Caco-2 (cell line): ENCODE results near the gene GPR162. TPM values are rescaled to one million over a fixed set of nuclear protein-coding genes. Genes with fewer than 3 reads are reported as not detected.
A peak's percentile ranks its signal among the peaks of the same experiment; 100 is the strongest.

ENCODE experiments used
- BruUV-seq: library from RNA; stranded (reverse); fragments of 400-500 nt; replicated peaks from 2 replicates; lab custom pipeline; 2021; lab: Mats Ljungman, UMichigan
- CTCF ChIA-PET: fragments of 300-600 bp; sonication (Branson Sonifier 250); formaldehyde crosslinking; loops from one replicate; lab custom pipeline; 2022; ENCODE audit warnings: antibody characterized with exemption; lab: Charles Lee
- POLR2A ChIA-PET: fragments of 300-600 bp; sonication (Branson Sonifier 250); formaldehyde crosslinking; loops from one replicate; lab custom pipeline; 2022; ENCODE audit warnings: antibody characterized with exemption; lab: Charles Lee
- DNase-seq, 2 experiments: peaks; one replicate each; pipeline versions ENCODE4 v3.0.0 to v3.0.0-alpha.2; 2020 to 2022
- H3K27me3 ChIP-seq: replicated peaks from 2 replicates; pipeline ENCODE4 v1.6.0; 2011; ENCODE audit warnings: low read length; ENCODE audit not compliant: control insufficient read depth, insufficient read depth
- H3K36me3 ChIP-seq: 2 replicates; pipeline ENCODE4 v1.5.1; 2011; ENCODE audit warnings: low read length; ENCODE audit not compliant: control insufficient read depth, insufficient read depth
- H3K4me1 ChIP-seq: fragments of 250-450 bp; sonication (Bioruptor Pico); 2 replicates; pipeline ENCODE4 v1.5.1; 2020; ENCODE audit warnings: mild to moderate bottlenecking
- H3K4me3 ChIP-seq: 2 replicates; pipeline ENCODE4 v1.5.1; 2011; ENCODE audit warnings: low read depth, mild to moderate bottlenecking, control low read depth, low read length
- H3K9me3 ChIP-seq: fragments of 250-450 bp; sonication (Bioruptor Pico); 2 replicates; pipeline ENCODE4 v1.5.1; 2020; ENCODE audit warnings: mild to moderate bottlenecking, moderate library complexity
- H3K27ac Mint-ChIP-seq: one replicate; pipeline ENCODE4 v1.8.0; 2022; ENCODE audit warnings: mixed read lengths; ENCODE audit not compliant: unreplicated experiment
- H3K27me3 Mint-ChIP-seq: one replicate; pipeline ENCODE4 v1.8.0; 2022; ENCODE audit warnings: mixed read lengths; ENCODE audit not compliant: insufficient read depth, unreplicated experiment
- H3K36me3 Mint-ChIP-seq: one replicate; pipeline ENCODE4 v1.8.0; 2022; ENCODE audit warnings: mild to moderate bottlenecking, mixed read lengths; ENCODE audit not compliant: insufficient read depth, unreplicated experiment
- H3K4me1 Mint-ChIP-seq: one replicate; pipeline ENCODE4 v1.8.0; 2022; ENCODE audit warnings: low read depth, mixed read lengths; ENCODE audit not compliant: unreplicated experiment
- H3K4me3 Mint-ChIP-seq: one replicate; pipeline ENCODE4 v1.8.0; 2022; ENCODE audit warnings: mild to moderate bottlenecking, moderate library complexity, mixed read lengths; ENCODE audit not compliant: unreplicated experiment
- H3K9me3 Mint-ChIP-seq: one replicate; pipeline ENCODE4 v1.8.0; 2022; ENCODE audit warnings: mixed read lengths; ENCODE audit not compliant: unreplicated experiment
- intact Hi-C: fragments of 100-400 bp; cut with micrococcal nuclease; formaldehyde crosslinking; loops from one replicate; pipeline ENCODE4 v1.10.0; 2022; ENCODE audit not compliant: unreplicated experiment
- total RNA-seq: library from RNA; stranded (reverse); gene quantifications from 2 replicates; pipeline ENCODE4 v1.2.3, GENCODE V29; 2022
- TF ChIP-seq, protein P1 (sequence below), 2 experiments: fragments of 200-600 bp in 1 of 2; IDR thresholded peaks; 1 replicate in 1 of 2; 2 replicates in 1 of 2; pipeline versions ENCODE4 v1.5.1 to v1.8.0; 2011 to 2022; ENCODE audit warnings: antibody characterized with exemption in 1 of 2, control low read depth in 1 of 2, inconsistent platforms in 1 of 2, low read depth in 1 of 2, low read length in 1 of 2, mild to moderate bottlenecking in 1 of 2, moderate library complexity in 1 of 2; ENCODE audit not compliant: insufficient read depth in 1 of 2, severe bottlenecking in 1 of 2, unreplicated experiment in 1 of 2

Gene GPR162
- total RNA-seq, 1 experiment from 2014 or later = 1.2 TPM

DNA sequence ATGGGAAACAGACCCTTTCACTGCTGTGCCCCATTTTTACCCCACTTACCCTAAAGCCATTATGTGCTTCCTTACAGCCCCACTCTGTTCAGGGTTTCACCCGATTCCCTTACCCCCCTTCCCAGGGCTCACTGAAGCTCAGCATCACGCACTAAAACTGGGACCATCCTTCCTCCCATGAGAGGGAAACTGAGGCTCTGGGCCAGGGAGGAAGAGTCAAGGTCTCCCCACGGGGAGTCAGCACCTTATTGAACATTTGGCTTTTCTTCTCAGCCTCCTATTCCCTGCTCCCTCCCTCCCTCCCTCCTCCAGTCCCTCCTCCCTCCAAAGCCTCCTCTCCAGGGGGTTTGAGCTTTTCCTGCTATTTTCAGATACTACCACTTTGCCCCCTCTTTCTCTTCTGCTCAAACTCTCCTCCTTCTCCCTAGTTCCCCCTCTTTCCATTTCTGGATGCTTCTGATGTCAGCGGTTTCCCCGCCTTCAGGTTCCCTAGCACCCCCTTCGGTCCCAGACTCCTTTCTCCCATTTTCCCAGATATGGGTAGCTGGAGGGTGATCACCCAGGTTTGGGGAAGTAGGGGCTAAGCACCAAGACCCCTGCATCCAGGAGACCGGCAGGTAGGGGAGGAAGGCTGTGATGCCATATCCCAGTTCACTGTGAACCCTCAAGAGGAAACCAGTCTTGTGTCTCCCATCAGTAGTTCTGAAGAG is 960 bp downstream of the GPR162 start:
- Mint-ChIP-seq H3K4me1 (peaks cover 5% of the 10 kb centered on the region), H3K27me3 (peaks cover 22% of the 10 kb centered on the region), H3K9me3 (no peaks in the 10 kb centered on the region), H3K27ac (no peak overlapping the region), H3K36me3 (no peaks in the 10 kb centered on the region), H3K4me3 (peak overlapping the region; percentile 66)
- no peaks in the 10 kb centered on the region for H3K27me3 ChIP-seq
- DNase-seq = no peak
- no peak overlapping the region for H3K4me3 ChIP-seq
- TF ChIP-seq, protein P1, sequence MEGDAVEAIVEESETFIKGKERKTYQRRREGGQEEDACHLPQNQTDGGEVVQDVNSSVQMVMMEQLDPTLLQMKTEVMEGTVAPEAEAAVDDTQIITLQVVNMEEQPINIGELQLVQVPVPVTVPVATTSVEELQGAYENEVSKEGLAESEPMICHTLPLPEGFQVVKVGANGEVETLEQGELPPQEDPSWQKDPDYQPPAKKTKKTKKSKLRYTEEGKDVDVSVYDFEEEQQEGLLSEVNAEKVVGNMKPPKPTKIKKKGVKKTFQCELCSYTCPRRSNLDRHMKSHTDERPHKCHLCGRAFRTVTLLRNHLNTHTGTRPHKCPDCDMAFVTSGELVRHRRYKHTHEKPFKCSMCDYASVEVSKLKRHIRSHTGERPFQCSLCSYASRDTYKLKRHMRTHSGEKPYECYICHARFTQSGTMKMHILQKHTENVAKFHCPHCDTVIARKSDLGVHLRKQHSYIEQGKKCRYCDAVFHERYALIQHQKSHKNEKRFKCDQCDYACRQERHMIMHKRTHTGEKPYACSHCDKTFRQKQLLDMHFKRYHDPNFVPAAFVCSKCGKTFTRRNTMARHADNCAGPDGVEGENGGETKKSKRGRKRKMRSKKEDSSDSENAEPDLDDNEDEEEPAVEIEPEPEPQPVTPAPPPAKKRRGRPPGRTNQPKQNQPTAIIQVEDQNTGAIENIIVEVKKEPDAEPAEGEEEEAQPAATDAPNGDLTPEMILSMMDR (IDR thresholded peaks at IDR 0.05; ENCODE audit: insufficient read depth in 1 of 2, low read depth in 1 of 2, low read length in 1 of 2, severe bottlenecking in 1 of 2, unreplicated experiment in 1 of 2) = no peak
- no peaks in the 10 kb centered on the region for H3K9me3 ChIP-seq
- no TSS peak for BruUV-seq
- peaks cover 15% of the 10 kb centered on the region for H3K4me1 ChIP-seq
- CTCF ChIA-PET = interaction anchor here (0.6 to 2.4 kb wide), 5 partner anchors 12 to 210 kb away, joined by 3 to 9 read pairs (median 6); partner anchors contain the start of gene PTMS
- H3K36me3 ChIP-seq = no peaks in the 10 kb centered on the region
- POLR2A ChIA-PET = interaction anchor here (0.5 to 1.4 kb wide), 3 partner anchors 29 to 71 kb away, joined by 3 to 4 read pairs (median 3); partner anchors contain the start of gene CDCA3
- intact Hi-C loops = no loop called here

DNA sequence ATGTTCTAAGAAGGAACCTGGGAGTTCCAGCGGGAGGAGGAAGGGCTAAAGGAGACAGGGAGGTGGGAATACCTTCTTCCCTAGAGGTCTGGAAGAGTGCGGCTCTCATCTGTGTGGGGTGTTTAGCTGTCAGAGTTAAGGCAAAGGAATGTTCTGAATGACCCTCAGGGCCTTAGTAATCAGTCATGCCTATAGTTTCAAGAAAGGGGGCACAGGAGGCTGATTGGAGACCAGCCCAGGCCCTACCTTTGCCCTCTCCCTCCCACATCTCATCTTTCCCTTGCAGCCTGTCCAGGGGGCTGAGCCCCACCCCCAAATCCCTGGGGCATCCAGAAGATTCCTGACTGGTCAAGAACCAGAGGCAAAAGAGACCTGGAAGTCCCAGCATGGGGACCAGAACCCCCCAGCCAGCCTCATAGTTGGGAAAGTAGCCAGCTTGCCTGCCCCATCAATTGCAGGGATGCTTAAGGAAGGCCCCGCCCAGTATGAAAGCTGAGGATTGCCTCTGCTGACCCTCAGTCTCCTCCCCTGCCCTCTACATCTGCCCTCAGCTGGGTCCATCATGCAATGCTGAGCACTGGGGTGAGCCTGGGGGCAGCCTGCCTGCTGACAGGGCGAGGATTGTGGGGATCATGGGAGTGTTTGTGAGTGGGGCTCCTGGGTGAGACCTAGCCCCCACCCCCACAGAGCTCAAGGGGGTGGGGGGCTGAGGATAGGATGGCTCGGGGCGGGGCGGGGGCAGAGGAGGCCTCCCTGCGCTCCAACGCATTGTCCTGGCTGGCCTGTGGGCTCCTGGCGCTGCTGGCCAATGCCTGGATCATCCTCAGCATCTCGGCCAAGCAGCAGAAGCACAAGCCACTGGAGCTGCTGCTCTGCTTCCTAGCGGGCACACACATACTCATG is 1.8 kb downstream of the GPR162 start:
- intact Hi-C loops = no loop called here
- TF ChIP-seq, protein P1 (IDR thresholded peaks at IDR 0.05; ENCODE audit: insufficient read depth in 1 of 2, low read depth in 1 of 2, low read length in 1 of 2, severe bottlenecking in 1 of 2, unreplicated experiment in 1 of 2) = no peak
- peaks cover 14% of the 10 kb centered on the region for H3K4me1 Mint-ChIP-seq
- H3K4me3 Mint-ChIP-seq = no peak overlapping the region
- H3K27ac Mint-ChIP-seq = no peak overlapping the region
- BruUV-seq = no TSS peak
- H3K36me3 Mint-ChIP-seq = no peaks in the 10 kb centered on the region
- H3K9me3 Mint-ChIP-seq = no peaks in the 10 kb centered on the region
- Histone ChIP-seq H3K4me1 (peaks cover 15% of the 10 kb centered on the region), H3K4me3 (no peak overlapping the region), H3K27me3 (no peaks in the 10 kb centered on the region), H3K36me3 (no peaks in the 10 kb centered on the region), H3K9me3 (no peaks in the 10 kb centered on the region)
- peak in 1 of 2 experiments; percentile 40 for DNase-seq
- POLR2A ChIA-PET = interaction anchor here (0.5 to 1.4 kb wide), 3 partner anchors 28 to 70 kb away, joined by 3 read pairs; partner anchors contain the start of genes CDCA3 and MLF2
- CTCF ChIA-PET = interaction anchor here (0.5 to 1.3 kb wide), 6 partner anchors 57 to 1344 kb away, joined by 3 to 4 read pairs (median 4); partner anchors contain the start of genes PTMS and ZNF384
- H3K27me3 Mint-ChIP-seq = peaks cover 26% of the 10 kb centered on the region
